Astrocyte (in vitro differentiated cells and primary cell): ENCODE data around the gene GSE1.

Source experiments
- EZH2 ChIP-seq: IDR thresholded peaks from 2 replicates; pipeline ENCODE4 v1.6.1; 2012; ENCODE audit warnings: mild to moderate bottlenecking, low read length, inconsistent platforms; ENCODE audit not compliant: insufficient read depth
- TF ChIP-seq, protein P1 (sequence below): IDR thresholded peaks from 2 replicates; pipeline ENCODE4 v1.5.1; 2011; ENCODE audit warnings: low read depth, mild to moderate bottlenecking, inconsistent platforms, low read length, moderate library complexity; ENCODE audit not compliant: insufficient read depth

DNA sequence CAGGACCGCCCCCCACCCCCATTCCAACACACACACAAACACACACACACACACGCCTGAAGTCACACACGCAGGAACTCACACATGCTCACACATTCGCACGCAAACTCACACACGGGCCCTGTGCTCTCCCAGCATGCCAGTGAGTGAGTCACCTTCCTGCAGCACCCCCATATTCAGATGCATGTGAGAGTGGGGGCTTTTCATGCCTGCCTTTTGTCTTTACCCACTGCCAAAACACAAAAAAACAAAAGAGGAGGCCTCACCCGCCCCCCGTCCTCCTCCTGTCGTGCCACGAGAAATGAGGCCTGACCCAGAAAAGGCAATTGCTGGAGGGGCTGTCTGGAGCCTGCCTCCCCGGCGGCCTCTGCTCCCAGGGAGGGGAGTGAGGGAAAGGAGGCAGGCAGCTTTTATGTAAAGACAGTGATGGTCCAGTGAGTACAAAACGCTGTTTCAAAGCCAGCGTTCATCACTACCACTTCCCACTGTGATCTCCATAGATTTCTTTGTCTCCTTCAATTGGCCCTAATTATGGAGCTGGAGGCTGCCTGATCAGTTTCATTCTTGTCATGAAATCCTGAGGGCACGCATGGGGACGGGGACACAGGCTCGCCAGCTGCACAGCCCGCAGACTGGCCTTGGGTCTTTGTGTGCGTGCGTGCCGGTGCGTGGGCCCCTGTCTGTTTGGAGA, 29.5 kb upstream of the GSE1 start:
- TF ChIP-seq, protein P1, sequence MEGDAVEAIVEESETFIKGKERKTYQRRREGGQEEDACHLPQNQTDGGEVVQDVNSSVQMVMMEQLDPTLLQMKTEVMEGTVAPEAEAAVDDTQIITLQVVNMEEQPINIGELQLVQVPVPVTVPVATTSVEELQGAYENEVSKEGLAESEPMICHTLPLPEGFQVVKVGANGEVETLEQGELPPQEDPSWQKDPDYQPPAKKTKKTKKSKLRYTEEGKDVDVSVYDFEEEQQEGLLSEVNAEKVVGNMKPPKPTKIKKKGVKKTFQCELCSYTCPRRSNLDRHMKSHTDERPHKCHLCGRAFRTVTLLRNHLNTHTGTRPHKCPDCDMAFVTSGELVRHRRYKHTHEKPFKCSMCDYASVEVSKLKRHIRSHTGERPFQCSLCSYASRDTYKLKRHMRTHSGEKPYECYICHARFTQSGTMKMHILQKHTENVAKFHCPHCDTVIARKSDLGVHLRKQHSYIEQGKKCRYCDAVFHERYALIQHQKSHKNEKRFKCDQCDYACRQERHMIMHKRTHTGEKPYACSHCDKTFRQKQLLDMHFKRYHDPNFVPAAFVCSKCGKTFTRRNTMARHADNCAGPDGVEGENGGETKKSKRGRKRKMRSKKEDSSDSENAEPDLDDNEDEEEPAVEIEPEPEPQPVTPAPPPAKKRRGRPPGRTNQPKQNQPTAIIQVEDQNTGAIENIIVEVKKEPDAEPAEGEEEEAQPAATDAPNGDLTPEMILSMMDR: no peak
- TF ChIP-seq EZH2: no peak
